GM12878 (cell line): Measurements from ENCODE around the gene TOP2A. TPM values are rescaled to one million over a fixed set of nuclear protein-coding genes. Genes with fewer than 3 reads are reported as not detected.

ENCODE experiments used
- ASH2L ChIP-seq: fragments of 300-600, 200-600 bp; sonication (generic); IDR thresholded peaks from 2 replicates; pipeline ENCODE4 v1.6.1; 2017; ENCODE audit warnings: low read depth, mild to moderate bottlenecking, borderline replicate concordance
- BRCA1 ChIP-seq: IDR thresholded peaks from 2 replicates; pipeline ENCODE4 v1.6.1; 2011; ENCODE audit warnings: low read depth, low read length, improper control_type of control experiment
- CEBPB ChIP-seq, 2 experiments: fragments of 150-350 bp in 1 of 2; IDR thresholded peaks; 2 replicates each; pipeline ENCODE4 v1.6.1; 2012 to 2014; ENCODE audit warnings: low read depth in 2 of 2, low read length in 2 of 2, borderline replicate concordance in 1 of 2, inconsistent platforms in 1 of 2
- ETV6 ChIP-seq, 2 experiments: fragments of 450-650 bp in 1 of 2; IDR thresholded peaks in 1 of 2; conservative IDR thresholded peaks in 1 of 2; 2 replicates each; pipeline ENCODE4 v1.6.1; 2014; ENCODE audit warnings: antibody characterized with exemption in 1 of 2, borderline replicate concordance in 1 of 2, low read depth in 1 of 2, mild to moderate bottlenecking in 1 of 2, moderate library complexity in 1 of 2
- NBN ChIP-seq: fragments of 450-650 bp; IDR thresholded peaks from 2 replicates; pipeline ENCODE4 v1.6.1; 2016
- PAX5 ChIP-seq: IDR thresholded peaks from 2 replicates; pipeline ENCODE4 v1.6.1; 2011; ENCODE audit warnings: low read depth, low read length, borderline replicate concordance
- ZZZ3 ChIP-seq: IDR thresholded peaks from 2 replicates; pipeline ENCODE4 v1.6.1; 2011; ENCODE audit warnings: low read depth; ENCODE audit not compliant: control insufficient read depth, insufficient read length
- polyA plus RNA-seq, 11 experiments: library from polyadenylated mRNA; depleted of rRNA in 4 of 11; unstranded in 6 of 11; stranded (reverse) in 5 of 11; fragments of >200 nt; fragmentation: Nextera tagmentation in 4 of 11; fragmentation: Illumina TruSeq in 1 of 11; extraction: Ambion mirVana in 4 of 11; extraction: Trizol in 1 of 11; gene quantifications; 1 replicate in 1 of 11; 2 replicates in 10 of 11; pipeline versions ENCODE4 v1.2.1 to v1.2.3, GENCODE V29; 2011 to 2016; ENCODE audit warnings: inconsistent platforms in 2 of 11, missing spikeins in 2 of 11, low read depth in 1 of 11
- total RNA-seq, 4 experiments: library from RNA; depleted of rRNA in 3 of 4; stranded (reverse); fragments of >200 nt in 3 of 4; fragmentation: Illumina TruSeq in 1 of 4; extraction: Trizol in 1 of 4; gene quantifications; 2 replicates each; pipeline versions ENCODE4 v1.2.1 to v1.2.3, GENCODE V29; 2013 to 2021
- TF ChIP-seq, protein P1 (sequence below): fragments of 450-650 bp; IDR thresholded peaks from 2 replicates; pipeline ENCODE4 v1.6.1; 2017; ENCODE audit warnings: mild to moderate bottlenecking, moderate library complexity
- TF ChIP-seq, protein P2 (sequence below): fragments of 450-650 bp; IDR thresholded peaks from 2 replicates; pipeline ENCODE4 v1.6.1; 2017; ENCODE audit warnings: mild to moderate bottlenecking
- TF ChIP-seq, protein P3 (sequence below): fragments of 450-650 bp; conservative IDR thresholded peaks from 2 replicates; pipeline ENCODE4 v1.6.1; 2017; ENCODE audit warnings: mild to moderate bottlenecking, moderate library complexity

TOP2A gene
- total and polyA plus RNA-seq, 10 of the 15 experiments (the other 5 are each of a cell fraction or from before 2014, with no cell fraction given), result 117 to 275 (median 232) TPM

DNA sequence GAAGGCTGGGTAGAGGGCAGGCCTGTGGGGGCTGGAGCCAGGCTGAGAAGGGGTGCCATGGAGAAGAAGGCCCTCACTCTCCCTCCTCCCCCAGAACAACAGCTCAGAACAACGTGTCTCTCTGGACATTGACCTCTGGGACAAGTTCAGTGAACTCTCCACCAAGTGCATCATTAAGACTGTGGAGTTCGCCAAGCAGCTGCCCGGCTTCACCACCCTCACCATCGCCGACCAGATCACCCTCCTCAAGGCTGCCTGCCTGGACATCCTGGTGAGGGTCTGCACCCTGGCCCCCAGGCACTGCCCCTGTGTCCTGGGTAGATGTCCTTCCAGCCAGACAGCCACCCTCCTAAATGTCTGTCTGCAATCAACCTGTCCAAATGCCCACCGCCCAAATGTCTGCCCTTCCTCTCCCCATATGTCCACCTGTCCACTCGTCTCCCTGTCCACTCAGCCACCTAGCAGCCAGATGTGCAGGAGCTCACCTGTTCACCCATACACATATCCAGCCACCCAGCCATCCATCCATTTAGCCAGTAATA, 65.4 kb downstream of the TOP2A start (continued):
- TF ChIP-seq, protein P1, sequence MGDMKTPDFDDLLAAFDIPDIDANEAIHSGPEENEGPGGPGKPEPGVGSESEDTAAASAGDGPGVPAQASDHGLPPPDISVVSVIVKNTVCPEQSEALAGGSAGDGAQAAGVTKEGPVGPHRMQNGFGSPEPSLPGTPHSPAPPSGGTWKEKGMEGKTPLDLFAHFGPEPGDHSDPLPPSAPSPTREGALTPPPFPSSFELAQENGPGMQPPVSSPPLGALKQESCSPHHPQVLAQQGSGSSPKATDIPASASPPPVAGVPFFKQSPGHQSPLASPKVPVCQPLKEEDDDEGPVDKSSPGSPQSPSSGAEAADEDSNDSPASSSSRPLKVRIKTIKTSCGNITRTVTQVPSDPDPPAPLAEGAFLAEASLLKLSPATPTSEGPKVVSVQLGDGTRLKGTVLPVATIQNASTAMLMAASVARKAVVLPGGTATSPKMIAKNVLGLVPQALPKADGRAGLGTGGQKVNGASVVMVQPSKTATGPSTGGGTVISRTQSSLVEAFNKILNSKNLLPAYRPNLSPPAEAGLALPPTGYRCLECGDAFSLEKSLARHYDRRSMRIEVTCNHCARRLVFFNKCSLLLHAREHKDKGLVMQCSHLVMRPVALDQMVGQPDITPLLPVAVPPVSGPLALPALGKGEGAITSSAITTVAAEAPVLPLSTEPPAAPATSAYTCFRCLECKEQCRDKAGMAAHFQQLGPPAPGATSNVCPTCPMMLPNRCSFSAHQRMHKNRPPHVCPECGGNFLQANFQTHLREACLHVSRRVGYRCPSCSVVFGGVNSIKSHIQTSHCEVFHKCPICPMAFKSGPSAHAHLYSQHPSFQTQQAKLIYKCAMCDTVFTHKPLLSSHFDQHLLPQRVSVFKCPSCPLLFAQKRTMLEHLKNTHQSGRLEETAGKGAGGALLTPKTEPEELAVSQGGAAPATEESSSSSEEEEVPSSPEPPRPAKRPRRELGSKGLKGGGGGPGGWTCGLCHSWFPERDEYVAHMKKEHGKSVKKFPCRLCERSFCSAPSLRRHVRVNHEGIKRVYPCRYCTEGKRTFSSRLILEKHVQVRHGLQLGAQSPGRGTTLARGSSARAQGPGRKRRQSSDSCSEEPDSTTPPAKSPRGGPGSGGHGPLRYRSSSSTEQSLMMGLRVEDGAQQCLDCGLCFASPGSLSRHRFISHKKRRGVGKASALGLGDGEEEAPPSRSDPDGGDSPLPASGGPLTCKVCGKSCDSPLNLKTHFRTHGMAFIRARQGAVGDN, result no peak
- TF ChIP-seq BRCA1 (no peak), PAX5 (no peak), ASH2L (no peak), NBN (no peak), ETV6 (conservative IDR thresholded peaks at IDR 0.05 in 1 of 2, IDR thresholded peaks at IDR 0.05 in 1 of 2; ENCODE audit: borderline replicate concordance in 1 of 2, low read depth in 1 of 2) (no peak), ZZZ3 (no peak), CEBPB (IDR thresholded peaks at IDR 0.05; ENCODE audit: borderline replicate concordance in 1 of 2, low read depth in 2 of 2, low read length in 2 of 2) (no peak)
- TF ChIP-seq, protein P2, sequence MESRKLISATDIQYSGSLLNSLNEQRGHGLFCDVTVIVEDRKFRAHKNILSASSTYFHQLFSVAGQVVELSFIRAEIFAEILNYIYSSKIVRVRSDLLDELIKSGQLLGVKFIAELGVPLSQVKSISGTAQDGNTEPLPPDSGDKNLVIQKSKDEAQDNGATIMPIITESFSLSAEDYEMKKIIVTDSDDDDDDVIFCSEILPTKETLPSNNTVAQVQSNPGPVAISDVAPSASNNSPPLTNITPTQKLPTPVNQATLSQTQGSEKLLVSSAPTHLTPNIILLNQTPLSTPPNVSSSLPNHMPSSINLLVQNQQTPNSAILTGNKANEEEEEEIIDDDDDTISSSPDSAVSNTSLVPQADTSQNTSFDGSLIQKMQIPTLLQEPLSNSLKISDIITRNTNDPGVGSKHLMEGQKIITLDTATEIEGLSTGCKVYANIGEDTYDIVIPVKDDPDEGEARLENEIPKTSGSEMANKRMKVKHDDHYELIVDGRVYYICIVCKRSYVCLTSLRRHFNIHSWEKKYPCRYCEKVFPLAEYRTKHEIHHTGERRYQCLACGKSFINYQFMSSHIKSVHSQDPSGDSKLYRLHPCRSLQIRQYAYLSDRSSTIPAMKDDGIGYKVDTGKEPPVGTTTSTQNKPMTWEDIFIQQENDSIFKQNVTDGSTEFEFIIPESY, result no peak
- TF ChIP-seq, protein P3, sequence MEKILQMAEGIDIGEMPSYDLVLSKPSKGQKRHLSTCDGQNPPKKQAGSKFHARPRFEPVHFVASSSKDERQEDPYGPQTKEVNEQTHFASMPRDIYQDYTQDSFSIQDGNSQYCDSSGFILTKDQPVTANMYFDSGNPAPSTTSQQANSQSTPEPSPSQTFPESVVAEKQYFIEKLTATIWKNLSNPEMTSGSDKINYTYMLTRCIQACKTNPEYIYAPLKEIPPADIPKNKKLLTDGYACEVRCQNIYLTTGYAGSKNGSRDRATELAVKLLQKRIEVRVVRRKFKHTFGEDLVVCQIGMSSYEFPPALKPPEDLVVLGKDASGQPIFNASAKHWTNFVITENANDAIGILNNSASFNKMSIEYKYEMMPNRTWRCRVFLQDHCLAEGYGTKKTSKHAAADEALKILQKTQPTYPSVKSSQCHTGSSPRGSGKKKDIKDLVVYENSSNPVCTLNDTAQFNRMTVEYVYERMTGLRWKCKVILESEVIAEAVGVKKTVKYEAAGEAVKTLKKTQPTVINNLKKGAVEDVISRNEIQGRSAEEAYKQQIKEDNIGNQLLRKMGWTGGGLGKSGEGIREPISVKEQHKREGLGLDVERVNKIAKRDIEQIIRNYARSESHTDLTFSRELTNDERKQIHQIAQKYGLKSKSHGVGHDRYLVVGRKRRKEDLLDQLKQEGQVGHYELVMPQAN, result no peak
- TF ChIP-seq, all 136 proteins: peak for 0
